Cardiac muscle cell (in vitro differentiated cells and primary cell): Measurements from ENCODE around the gene CPB2. TPM values are rescaled to one million over a fixed set of nuclear protein-coding genes. Genes with fewer than 3 reads are reported as not detected.
A peak's percentile ranks its signal among the peaks of the same experiment; 100 is the strongest.

Experiments
- DNase-seq, 2 donors: peaks; one replicate each; pipeline versions ENCODE4 v3.0.0 to v3.0.0-alpha.2; 2010 to 2017; ENCODE audit warnings: low read depth in 1 of 2, low spot score in 1 of 2
- H3K27ac ChIP-seq: fragments of 200-600 bp; sonication (generic); 2 replicates; pipeline ENCODE4 v1.5.1; 2016
- H3K27me3 ChIP-seq: fragments of 200-600 bp; sonication (generic); 2 replicates; pipeline ENCODE4 v1.6.0; 2016; ENCODE audit warnings: control low read depth
- H3K36me3 ChIP-seq: fragments of 200-600 bp; sonication (generic); 2 replicates; pipeline ENCODE4 v1.5.1; 2016; ENCODE audit warnings: control low read depth
- H3K4me1 ChIP-seq: fragments of 200-600 bp; sonication (generic); 2 replicates; pipeline ENCODE4 v1.8.1; 2017; ENCODE audit warnings: low read depth, mild to moderate bottlenecking, mixed run types
- H3K4me3 ChIP-seq: fragments of 200-600 bp; sonication (generic); 2 replicates; pipeline ENCODE4 v1.5.1; 2016; ENCODE audit warnings: mild to moderate bottlenecking
- H3K9me3 ChIP-seq: fragments of 200-600 bp; sonication (generic); 2 replicates; pipeline ENCODE4 v1.5.1; 2017; ENCODE audit warnings: low read depth, mild to moderate bottlenecking, control low read depth
- polyA plus RNA-seq: library from polyadenylated mRNA; unstranded; fragments of >200 nt; fragmentation: Nextera tagmentation; extraction: Ambion mirVana; gene quantifications from 2 replicates; pipeline ENCODE4 v1.2.1, GENCODE V29; 2016
- total RNA-seq: library from RNA; depleted of rRNA; stranded (reverse); fragments of >200 nt; gene quantifications from 2 replicates; pipeline ENCODE4 v1.2.3, GENCODE V29; 2016
- TF ChIP-seq, protein P1 (sequence below): IDR thresholded peaks from 2 replicates; pipeline ENCODE4 v1.5.1; 2012; ENCODE audit warnings: low read depth, mild to moderate bottlenecking, low read length

The CPB2 gene
- total and polyA plus RNA-seq, 2 experiments from 2014 or later = not detected

DNA sequence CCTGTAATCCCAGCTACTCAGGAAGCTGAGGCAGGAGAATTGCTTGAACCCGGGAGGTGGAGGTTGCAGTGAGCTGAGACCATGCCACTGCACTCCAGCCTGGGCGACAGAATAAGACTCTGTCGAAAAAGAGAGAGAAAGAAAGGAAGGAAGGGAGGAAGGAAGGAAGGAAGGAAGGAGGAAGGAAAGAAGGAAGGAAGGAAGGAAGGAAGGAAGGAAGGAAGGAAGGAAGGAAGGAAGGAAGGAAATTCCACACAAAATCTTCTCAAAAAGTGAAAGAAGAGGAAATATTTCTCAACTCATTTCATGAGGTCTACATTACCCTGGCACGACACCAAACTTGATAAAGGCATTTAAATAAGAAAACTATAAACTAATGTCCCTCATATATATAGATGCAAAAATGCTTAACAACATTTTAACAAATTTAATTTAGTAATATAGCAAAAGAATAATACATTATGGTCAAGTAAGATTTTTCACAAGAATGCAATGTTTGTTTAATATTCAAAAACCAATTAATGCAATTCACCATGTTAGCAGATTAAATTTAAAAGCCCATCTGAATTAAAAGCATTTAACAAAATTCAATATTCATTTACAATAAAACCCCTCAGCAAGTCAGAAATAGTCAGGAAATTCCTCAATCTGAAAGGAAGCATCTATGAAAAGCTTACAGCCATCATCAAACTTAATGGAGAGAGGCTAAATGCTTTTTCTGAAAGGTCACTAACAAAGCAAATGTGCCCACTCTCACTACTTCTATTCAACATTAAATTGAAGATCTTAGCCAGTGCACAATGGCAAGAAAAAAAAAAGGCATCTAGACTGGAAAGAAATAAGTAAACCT, 12.0 kb upstream of the CPB2 start:
- no peak for DNase-seq
- no peak overlapping the region for H3K27ac ChIP-seq
- H3K36me3 ChIP-seq = no peaks in the 10 kb centered on the region
- TF ChIP-seq, protein P1, sequence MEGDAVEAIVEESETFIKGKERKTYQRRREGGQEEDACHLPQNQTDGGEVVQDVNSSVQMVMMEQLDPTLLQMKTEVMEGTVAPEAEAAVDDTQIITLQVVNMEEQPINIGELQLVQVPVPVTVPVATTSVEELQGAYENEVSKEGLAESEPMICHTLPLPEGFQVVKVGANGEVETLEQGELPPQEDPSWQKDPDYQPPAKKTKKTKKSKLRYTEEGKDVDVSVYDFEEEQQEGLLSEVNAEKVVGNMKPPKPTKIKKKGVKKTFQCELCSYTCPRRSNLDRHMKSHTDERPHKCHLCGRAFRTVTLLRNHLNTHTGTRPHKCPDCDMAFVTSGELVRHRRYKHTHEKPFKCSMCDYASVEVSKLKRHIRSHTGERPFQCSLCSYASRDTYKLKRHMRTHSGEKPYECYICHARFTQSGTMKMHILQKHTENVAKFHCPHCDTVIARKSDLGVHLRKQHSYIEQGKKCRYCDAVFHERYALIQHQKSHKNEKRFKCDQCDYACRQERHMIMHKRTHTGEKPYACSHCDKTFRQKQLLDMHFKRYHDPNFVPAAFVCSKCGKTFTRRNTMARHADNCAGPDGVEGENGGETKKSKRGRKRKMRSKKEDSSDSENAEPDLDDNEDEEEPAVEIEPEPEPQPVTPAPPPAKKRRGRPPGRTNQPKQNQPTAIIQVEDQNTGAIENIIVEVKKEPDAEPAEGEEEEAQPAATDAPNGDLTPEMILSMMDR = no peak
- no peak overlapping the region for H3K4me3 ChIP-seq
- H3K27me3 ChIP-seq = no peaks in the 10 kb centered on the region
- peaks cover 9% of the 10 kb centered on the region for H3K4me1 ChIP-seq
- H3K9me3 ChIP-seq = no peaks in the 10 kb centered on the region

DNA sequence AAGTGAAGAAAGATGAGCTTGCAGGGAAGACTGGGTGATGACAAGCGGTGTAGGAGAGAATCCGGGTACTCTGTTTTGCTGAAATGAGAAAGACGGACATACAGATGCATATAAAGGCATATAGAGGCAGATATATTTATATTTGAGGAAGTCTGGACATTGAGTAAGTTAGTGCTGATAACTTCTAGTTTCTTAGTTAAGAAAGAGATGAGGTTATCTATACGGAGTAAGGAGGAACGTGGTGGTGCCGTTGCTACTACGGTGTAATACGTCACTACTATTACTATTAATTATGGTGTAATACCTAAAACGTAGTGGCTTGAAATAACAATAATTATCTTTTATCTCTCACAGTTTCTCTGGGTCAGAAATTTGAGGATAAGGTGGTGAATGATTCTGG, 9.8 kb upstream of the CPB2 start:
- TF ChIP-seq, protein P1 = no peak
- Histone ChIP-seq H3K27ac (no peak overlapping the region), H3K4me1 (no peaks in the 10 kb centered on the region), H3K4me3 (no peak overlapping the region), H3K27me3 (no peaks in the 10 kb centered on the region), H3K9me3 (no peaks in the 10 kb centered on the region), H3K36me3 (no peaks in the 10 kb centered on the region)
- no peak for DNase-seq

DNA sequence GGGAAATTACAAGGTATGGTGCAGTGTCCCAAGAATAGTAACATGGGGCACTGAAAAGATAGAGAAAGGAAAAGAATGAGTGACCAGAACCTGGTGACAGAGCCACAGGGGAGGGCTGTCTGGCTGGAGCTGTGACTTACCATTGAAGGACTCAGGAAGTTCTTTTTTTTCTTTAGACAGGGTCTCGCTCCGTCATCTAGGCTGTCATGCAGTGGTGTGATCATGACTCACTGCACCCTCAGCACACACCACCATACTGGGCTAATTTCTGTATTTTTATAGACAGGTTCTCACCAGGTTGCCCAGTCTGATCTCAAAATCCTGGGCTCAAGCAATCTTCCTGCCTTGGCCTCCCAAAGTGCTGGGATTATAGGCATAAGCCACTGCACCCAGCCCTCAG, 8.8 kb upstream of the CPB2 start:
- H3K9me3 ChIP-seq = no peaks in the 10 kb centered on the region
- TF ChIP-seq, protein P1 = no peak
- peak in 1 of 2 donors; percentile 18 for DNase-seq
- no peak overlapping the region for H3K4me3 ChIP-seq
- H3K36me3 ChIP-seq = no peaks in the 10 kb centered on the region
- no peaks in the 10 kb centered on the region for H3K4me1 ChIP-seq
- H3K27me3 ChIP-seq = no peaks in the 10 kb centered on the region
- H3K27ac ChIP-seq = no peak overlapping the region

DNA sequence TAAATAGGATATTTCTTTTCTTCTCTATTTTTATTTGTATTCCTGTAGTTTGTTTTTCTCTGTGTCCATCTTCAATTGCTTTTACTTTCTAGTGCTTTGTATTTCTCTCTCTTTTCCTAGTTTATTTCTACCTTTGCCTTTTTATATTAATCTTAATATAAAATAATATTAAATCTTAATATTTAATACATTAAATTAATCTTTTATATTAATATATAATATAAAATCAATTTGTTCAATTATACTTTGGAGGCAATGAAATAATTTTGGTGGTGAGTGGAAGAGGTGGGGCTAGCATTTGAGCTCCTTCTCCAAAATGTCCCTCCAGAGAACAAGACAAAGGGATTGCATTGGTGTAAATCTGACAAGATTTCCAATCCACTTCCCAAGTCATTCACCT, 6.3 kb upstream of the CPB2 start:
- Histone ChIP-seq H3K4me1 (no peaks in the 10 kb centered on the region), H3K4me3 (no peak overlapping the region), H3K27ac (no peak overlapping the region), H3K36me3 (no peaks in the 10 kb centered on the region), H3K9me3 (no peaks in the 10 kb centered on the region), H3K27me3 (no peaks in the 10 kb centered on the region)
- DNase-seq = no peak
- TF ChIP-seq, protein P1 = no peak

DNA sequence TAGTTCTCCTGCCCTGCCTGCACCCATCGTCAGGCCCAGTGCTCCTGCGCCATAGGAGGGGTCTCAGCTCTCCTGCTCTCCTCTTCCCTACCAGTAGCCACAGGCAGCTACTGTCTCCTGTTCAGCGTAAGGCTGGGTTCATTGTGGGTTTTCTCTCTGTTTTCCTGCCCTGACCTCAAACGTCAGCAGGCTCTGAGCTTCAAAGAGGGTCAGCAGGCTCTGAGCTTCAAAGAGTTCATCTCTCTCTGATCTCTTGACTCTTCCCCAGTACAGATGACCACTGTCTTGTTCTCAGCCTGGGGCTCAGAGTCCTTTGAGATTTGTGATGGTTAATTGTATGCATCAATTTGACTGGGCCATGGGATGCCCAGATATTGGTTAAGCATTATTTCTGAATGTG, 4.6 kb upstream of the CPB2 start:
- Histone ChIP-seq H3K9me3 (no peaks in the 10 kb centered on the region), H3K27me3 (no peaks in the 10 kb centered on the region), H3K4me3 (no peak overlapping the region), H3K4me1 (no peaks in the 10 kb centered on the region), H3K36me3 (no peaks in the 10 kb centered on the region), H3K27ac (no peak overlapping the region)
- TF ChIP-seq, protein P1 = no peak
- DNase-seq = no peak
